ENCODE data around the gene KCTD3. TPM values are rescaled to one million over a fixed set of nuclear protein-coding genes. Genes with fewer than 3 reads are reported as not detected.
A peak's percentile ranks its signal among the peaks of the same experiment; 100 is the strongest.

KCTD3 gene
- total and polyA plus RNA-seq, 2 donors (not counting 3 experiments of a cell fraction or from before 2014, with no cell fraction given): 19.1 to 28.3 TPM

DNA sequence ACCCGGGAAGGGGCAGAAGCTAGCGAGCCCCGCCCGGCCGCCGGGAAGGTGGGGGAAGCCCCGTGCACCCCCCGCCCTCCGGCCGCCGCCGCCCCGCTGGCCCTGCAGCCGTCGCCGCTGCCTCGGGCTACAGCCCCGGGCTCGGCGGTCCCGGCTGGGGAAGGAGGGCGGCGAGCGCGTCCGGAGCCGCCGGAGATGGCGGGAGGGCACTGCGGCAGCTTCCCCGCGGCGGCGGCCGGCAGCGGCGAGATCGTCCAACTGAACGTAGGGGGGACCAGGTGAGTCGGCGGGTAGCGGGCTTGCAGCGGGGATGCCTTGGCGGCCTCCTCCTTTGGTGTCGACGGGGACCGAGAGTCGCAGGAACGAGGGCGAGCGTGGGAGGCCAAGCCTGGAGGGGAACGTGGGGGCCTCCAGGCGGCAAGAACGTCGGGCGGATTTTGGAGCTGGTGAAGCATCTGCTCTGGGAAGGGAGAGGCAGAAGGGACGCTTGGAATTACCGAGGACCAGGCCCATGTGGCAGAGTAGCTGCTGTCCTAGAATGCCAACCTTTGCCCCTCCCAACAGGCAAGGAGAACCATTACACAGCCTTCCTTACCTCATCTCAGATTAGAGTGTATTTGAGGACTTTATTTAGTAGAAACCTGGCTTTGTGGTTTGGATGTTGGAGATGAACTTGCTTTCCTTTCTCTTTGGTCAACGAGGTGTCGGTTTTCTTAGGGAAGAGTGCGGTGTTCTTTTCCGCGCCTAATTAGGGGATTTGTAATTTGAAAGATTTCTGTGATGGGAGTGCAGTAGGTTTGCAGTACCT, 591 bp downstream of the KCTD3 start:
- TF ChIP-seq FOS (IDR thresholded peaks at IDR 0.05; ENCODE audit: borderline replicate concordance, insufficient read depth, low read length) (no peak), GATA2 (IDR thresholded peaks at IDR 0.05; ENCODE audit: insufficient read depth, insufficient read length, low read depth, low read length) (no peak), MYC (IDR thresholded peaks at IDR 0.05; ENCODE audit: low read depth, low read length) (no peak), JUN (IDR thresholded peaks at IDR 0.05; ENCODE audit: borderline replicate concordance, insufficient read depth, insufficient read length, low read depth) (no peak), POLR2A (IDR thresholded peaks at IDR 0.05; ENCODE audit: low read depth, low read length) (no peak), POLR2AphosphoS5 (IDR thresholded peaks at IDR 0.05; ENCODE audit: insufficient read depth, low read depth, low read length) (no peak), EZH2 (IDR thresholded peaks at IDR 0.05; ENCODE audit: borderline replicate concordance, low read depth, low read length, severe bottlenecking) (no peak)
- TF ChIP-seq, protein P1, sequence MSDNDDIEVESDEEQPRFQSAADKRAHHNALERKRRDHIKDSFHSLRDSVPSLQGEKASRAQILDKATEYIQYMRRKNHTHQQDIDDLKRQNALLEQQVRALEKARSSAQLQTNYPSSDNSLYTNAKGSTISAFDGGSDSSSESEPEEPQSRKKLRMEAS (IDR thresholded peaks at IDR 0.05; ENCODE audit: insufficient read depth, insufficient read length): no peak
- TF ChIP-seq, protein P2, sequence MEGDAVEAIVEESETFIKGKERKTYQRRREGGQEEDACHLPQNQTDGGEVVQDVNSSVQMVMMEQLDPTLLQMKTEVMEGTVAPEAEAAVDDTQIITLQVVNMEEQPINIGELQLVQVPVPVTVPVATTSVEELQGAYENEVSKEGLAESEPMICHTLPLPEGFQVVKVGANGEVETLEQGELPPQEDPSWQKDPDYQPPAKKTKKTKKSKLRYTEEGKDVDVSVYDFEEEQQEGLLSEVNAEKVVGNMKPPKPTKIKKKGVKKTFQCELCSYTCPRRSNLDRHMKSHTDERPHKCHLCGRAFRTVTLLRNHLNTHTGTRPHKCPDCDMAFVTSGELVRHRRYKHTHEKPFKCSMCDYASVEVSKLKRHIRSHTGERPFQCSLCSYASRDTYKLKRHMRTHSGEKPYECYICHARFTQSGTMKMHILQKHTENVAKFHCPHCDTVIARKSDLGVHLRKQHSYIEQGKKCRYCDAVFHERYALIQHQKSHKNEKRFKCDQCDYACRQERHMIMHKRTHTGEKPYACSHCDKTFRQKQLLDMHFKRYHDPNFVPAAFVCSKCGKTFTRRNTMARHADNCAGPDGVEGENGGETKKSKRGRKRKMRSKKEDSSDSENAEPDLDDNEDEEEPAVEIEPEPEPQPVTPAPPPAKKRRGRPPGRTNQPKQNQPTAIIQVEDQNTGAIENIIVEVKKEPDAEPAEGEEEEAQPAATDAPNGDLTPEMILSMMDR (IDR thresholded peaks at IDR 0.05; ENCODE audit: extremely low read depth in 1 of 2, insufficient read depth in 1 of 2, low read depth in 1 of 2, low read length in 2 of 2): no peak
- Histone ChIP-seq H3K4me3 (replicated peaks in 1 of 3; ENCODE audit: insufficient read depth in 1 of 3, low read depth in 1 of 3, low read length in 3 of 3) (peak overlapping the region; percentile 29 to 94 (median 85)), H3K27ac (ENCODE audit: insufficient read depth, low read depth, low read length) (peak overlapping the region; percentile 91), H3K9me1 (replicated peaks; ENCODE audit: control insufficient read depth, extremely low read depth, insufficient read depth, low read length) (no peaks in the 10 kb centered on the region), H3K79me2 (ENCODE audit: control insufficient read depth, insufficient read depth, low read length) (peaks cover 50% of the 10 kb centered on the region), H2AFZ (ENCODE audit: low read depth, low read length) (peak overlapping the region; percentile 89), H4K20me1 (replicated peaks; ENCODE audit: control insufficient read depth, extremely low read depth, insufficient read depth, low read length) (no peaks in the 10 kb centered on the region), H3K9ac (replicated peaks; ENCODE audit: extremely low read depth, insufficient read depth, low read length) (peak overlapping the region; percentile 94), H3K4me1 (ENCODE audit: control insufficient read depth, extremely low read depth, insufficient read depth, low read length) (peaks cover 20% of the 10 kb centered on the region), H3K4me2 (ENCODE audit: insufficient read depth, low read length) (peak overlapping the region; percentile 99), H3K9me3 (replicated peaks; ENCODE audit: control insufficient read depth, insufficient read depth, low read length) (no peaks in the 10 kb centered on the region), H3K36me3 (ENCODE audit: control insufficient read depth in 2 of 2, extremely low read depth in 1 of 2, insufficient read depth in 2 of 2, low read length in 2 of 2) (no peaks in the 10 kb centered on the region), H3K27me3 (ENCODE audit: control insufficient read depth in 2 of 2, insufficient read depth in 2 of 2, low read length in 2 of 2) (no peaks in the 10 kb centered on the region)
- ChIA-PET CTCF (interaction anchor here (1.0 to 1.5 kb wide), 3 partner anchors 12 to 44 kb away, joined by 3 to 6 read pairs (median 3); no protein-coding TSS in a partner anchor), POLR2A (interaction anchor here (1.0 kb wide), 1 partner anchor 665 kb away, joined by 4 read pairs; no protein-coding TSS in a partner anchor)
- DNase-seq (ENCODE audit: low read depth, low spot score): peak; percentile 67
- intact Hi-C loops (cut with micrococcal nuclease) (loop anchor here (2.0 to 5.0 kb wide), 3 partner anchors 39 to 1580 kb away; partner anchors contain the start of gene PROX1), dilution Hi-C loops (cut with MboI; ENCODE audit: extremely low pct_ligation_motif_present, low sequenced_read_pairs) (no loop called here)
- no TSS peak for BruUV-seq (replicated peaks)
- FAIRE-seq: peak; percentile 53
